Smooth muscle cell (in vitro differentiated cells): ENCODE data around the gene UQCRC2. TPM values are rescaled to one million over a fixed set of nuclear protein-coding genes. Genes with fewer than 3 reads are reported as not detected.

Experiments
- DNase-seq: peaks from one replicate; lab custom pipeline; 2025; ENCODE audit not compliant: unreplicated experiment; lab: John Stamatoyannopoulos, UW
- H2AFZ ChIP-seq: fragments of 200-600 bp; sonication (generic); 2 replicates; pipeline ENCODE4 v1.6.0; 2016; ENCODE audit warnings: antibody characterized with exemption, low read depth, mild to moderate bottlenecking
- H3F3A ChIP-seq: fragments of 200-600 bp; sonication (generic); 2 replicates; pipeline ENCODE4 v1.6.0; 2017; ENCODE audit warnings: antibody characterized with exemption, low read depth
- H3K27ac ChIP-seq: fragments of 200-600 bp; sonication (generic); 2 replicates; pipeline ENCODE4 v1.5.1; 2016; ENCODE audit warnings: low read depth, mild to moderate bottlenecking
- H3K27me3 ChIP-seq: fragments of 200-600 bp; sonication (generic); 2 replicates; pipeline ENCODE4 v1.6.1; 2016; ENCODE audit warnings: low read depth, mild to moderate bottlenecking
- H3K36me3 ChIP-seq: fragments of 200-600 bp; sonication (generic); 2 replicates; pipeline ENCODE4 v1.5.1; 2016; ENCODE audit warnings: low read depth
- H3K4me1 ChIP-seq: fragments of 200-600 bp; sonication (generic); 2 replicates; pipeline ENCODE4 v1.5.1; 2016; ENCODE audit warnings: low read depth
- H3K4me2 ChIP-seq: fragments of 200-600 bp; sonication (generic); 2 replicates; pipeline ENCODE4 v1.6.0; 2016; ENCODE audit warnings: mild to moderate bottlenecking
- H3K4me3 ChIP-seq: fragments of 200-600 bp; sonication (generic); 2 replicates; pipeline ENCODE4 v1.5.1; 2016; ENCODE audit warnings: mild to moderate bottlenecking
- H3K79me2 ChIP-seq: fragments of 200-600 bp; sonication (generic); 2 replicates; pipeline ENCODE4 v1.6.0; 2016; ENCODE audit warnings: low read depth, mild to moderate bottlenecking
- H3K9ac ChIP-seq: fragments of 200-600 bp; sonication (generic); 2 replicates; pipeline ENCODE4 v1.6.0; 2016; ENCODE audit warnings: low read depth
- H3K9me3 ChIP-seq: fragments of 200-600 bp; sonication (generic); replicated peaks from 2 replicates; pipeline ENCODE4 v1.5.1; 2016; ENCODE audit warnings: low read depth
- H4K20me1 ChIP-seq: fragments of 200-600 bp; sonication (generic); 2 replicates; pipeline ENCODE4 v1.6.0; 2016; ENCODE audit warnings: low read depth
- CTCF ChIP-seq: fragments of 200-600 bp; sonication (generic); IDR thresholded peaks from 2 replicates; pipeline ENCODE4 v1.5.1; 2017; ENCODE audit warnings: borderline replicate concordance, mild to moderate bottlenecking, antibody characterized with exemption; ENCODE audit not compliant: insufficient read depth, poor library complexity, severe bottlenecking
- WGBS: methylation state at CpG from one replicate; pipeline ENCODE4 v1.1.7; 2016; ENCODE audit warnings: low lambda C conversion rate; 5-methylcytosine and 5-hydroxymethylcytosine counted together
- polyA plus RNA-seq: library from polyadenylated mRNA; unstranded; fragments of >200 nt; fragmentation: Nextera tagmentation; extraction: Ambion mirVana; gene quantifications from 2 replicates; pipeline ENCODE4 v1.2.1, GENCODE V29; 2016
- total RNA-seq: library from RNA; depleted of rRNA; stranded (reverse); fragments of >200 nt; gene quantifications from 2 replicates; pipeline ENCODE4 v1.2.3, GENCODE V29; 2014

UQCRC2 gene
- total and polyA plus RNA-seq, 2 experiments from 2014 or later: 103 to 115 TPM

GRCh38 chr16:22031483-22032083 is 78.4 kb downstream of the UQCRC2 start:
- peaks cover 38% of the 10 kb centered on the region for H3K79me2 ChIP-seq
- no peak for TF ChIP-seq CTCF

More at GRCh38 chr16:22031483-22032083, 78.4 kb downstream of the UQCRC2 start:
- WGBS: 93% methylated on average over 2 of the region's 2 CpGs
- H3K9ac ChIP-seq: no peak overlapping the region
- H3K4me2 ChIP-seq: no peak overlapping the region
- H3K4me3 ChIP-seq: no peak overlapping the region
- H3K4me1 ChIP-seq: peaks cover 7% of the 10 kb centered on the region
- DNase-seq: no peak
- peaks cover 82% of the 10 kb centered on the region for H4K20me1 ChIP-seq
- H3K9me3 ChIP-seq: no peaks in the 10 kb centered on the region
- no peak overlapping the region for H3K27ac ChIP-seq
- no peak overlapping the region for H2AFZ ChIP-seq
- no peaks in the 10 kb centered on the region for H3F3A ChIP-seq
- no peaks in the 10 kb centered on the region for H3K27me3 ChIP-seq
- no peaks in the 10 kb centered on the region for H3K36me3 ChIP-seq

Other genes starting within 250 kb of the UQCRC2 start
- 7.3 and 10.8 TPM in 2 replicates for gene NPIPB4, start 95.6 kb upstream of the UQCRC2 start, total RNA-seq
- 11.4 and 23.9 TPM in 2 replicates for gene NPIPB4, start 95.6 kb upstream of the UQCRC2 start, polyA plus RNA-seq
- gene PDZD9, start 47.8 kb downstream of the UQCRC2 start, total RNA-seq: not detected in 2 replicates
- gene PDZD9, start 47.8 kb downstream of the UQCRC2 start, polyA plus RNA-seq: 0.21 TPM in 1 of 2 replicates, not detected in the other
- 18.6 and 20.7 TPM in 2 replicates for gene MOSMO, start 54.8 kb downstream of the UQCRC2 start, total RNA-seq
- gene MOSMO, start 54.8 kb downstream of the UQCRC2 start, polyA plus RNA-seq: 2.8 and 4.8 TPM in 2 replicates
- gene VWA3A, start 139.2 kb downstream of the UQCRC2 start, total RNA-seq: not detected in 2 replicates
- gene VWA3A, start 139.2 kb downstream of the UQCRC2 start, polyA plus RNA-seq: not detected in 2 replicates
- not detected in 2 replicates for gene SDR42E2, start 209.1 kb downstream of the UQCRC2 start, total RNA-seq
- 0.18 and 0.26 TPM in 2 replicates for gene SDR42E2, start 209.1 kb downstream of the UQCRC2 start, polyA plus RNA-seq